Body of pancreas (tissue), 4 donors: ENCODE results near the gene SUV39H1.

Experiments used
- POLR2A ChIP-seq, 3 donors: fragments of 450-650 bp; IDR thresholded peaks; one replicate each; pipeline ENCODE4 v1.6.1; 2016; ENCODE audit warnings: antibody characterized with exemption in 3 of 3, mild to moderate bottlenecking in 2 of 3
- TF ChIP-seq, protein P1 (sequence below), 7 experiments: fragments of 450-650 bp in 4 of 7; fragments of 200-600 bp in 3 of 7; sonication (generic) in 3 of 7; IDR thresholded peaks; one replicate each; pipeline ENCODE4 v1.5.1; 2016 to 2019; ENCODE audit warnings: antibody characterized with exemption in 7 of 7

DNA sequence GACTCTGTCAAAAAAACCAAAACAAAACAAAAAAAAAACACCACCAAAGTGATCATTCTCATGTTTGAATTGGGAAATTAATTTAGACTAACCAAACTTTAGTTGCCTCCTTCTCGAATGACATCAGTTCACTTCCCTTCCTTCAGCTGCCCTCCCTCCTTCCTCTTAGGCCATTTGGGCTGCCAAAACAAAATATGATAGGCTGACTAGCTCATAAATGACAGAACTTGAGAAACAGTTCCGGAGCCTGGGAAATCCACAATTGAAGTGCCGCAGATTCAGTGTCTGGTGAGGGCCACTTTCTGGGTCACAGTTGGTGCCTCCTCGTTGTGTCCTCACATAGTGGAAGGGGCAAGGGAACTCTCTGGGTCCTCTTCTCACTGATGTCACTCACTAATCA is 29.0 kb upstream of the SUV39H1 start:
- TF ChIP-seq, protein P1, sequence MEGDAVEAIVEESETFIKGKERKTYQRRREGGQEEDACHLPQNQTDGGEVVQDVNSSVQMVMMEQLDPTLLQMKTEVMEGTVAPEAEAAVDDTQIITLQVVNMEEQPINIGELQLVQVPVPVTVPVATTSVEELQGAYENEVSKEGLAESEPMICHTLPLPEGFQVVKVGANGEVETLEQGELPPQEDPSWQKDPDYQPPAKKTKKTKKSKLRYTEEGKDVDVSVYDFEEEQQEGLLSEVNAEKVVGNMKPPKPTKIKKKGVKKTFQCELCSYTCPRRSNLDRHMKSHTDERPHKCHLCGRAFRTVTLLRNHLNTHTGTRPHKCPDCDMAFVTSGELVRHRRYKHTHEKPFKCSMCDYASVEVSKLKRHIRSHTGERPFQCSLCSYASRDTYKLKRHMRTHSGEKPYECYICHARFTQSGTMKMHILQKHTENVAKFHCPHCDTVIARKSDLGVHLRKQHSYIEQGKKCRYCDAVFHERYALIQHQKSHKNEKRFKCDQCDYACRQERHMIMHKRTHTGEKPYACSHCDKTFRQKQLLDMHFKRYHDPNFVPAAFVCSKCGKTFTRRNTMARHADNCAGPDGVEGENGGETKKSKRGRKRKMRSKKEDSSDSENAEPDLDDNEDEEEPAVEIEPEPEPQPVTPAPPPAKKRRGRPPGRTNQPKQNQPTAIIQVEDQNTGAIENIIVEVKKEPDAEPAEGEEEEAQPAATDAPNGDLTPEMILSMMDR (IDR thresholded peaks at IDR 0.05): no peak
- no peak for TF ChIP-seq POLR2A (IDR thresholded peaks at IDR 0.05)
